SK-N-DZ (cell line): Measurements from ENCODE around the gene ME3.
"Not testable (repeated sequence)": the region's sequence is repeated elsewhere in the genome, so short reads cannot be mapped to it uniquely, and the experiment has no call there.

Experiments
- DNase-seq: peaks from one replicate; pipeline ENCODE4 v3.0.0-alpha.2; 2015; ENCODE audit warnings: low spot score

Gene ME3

DNA sequence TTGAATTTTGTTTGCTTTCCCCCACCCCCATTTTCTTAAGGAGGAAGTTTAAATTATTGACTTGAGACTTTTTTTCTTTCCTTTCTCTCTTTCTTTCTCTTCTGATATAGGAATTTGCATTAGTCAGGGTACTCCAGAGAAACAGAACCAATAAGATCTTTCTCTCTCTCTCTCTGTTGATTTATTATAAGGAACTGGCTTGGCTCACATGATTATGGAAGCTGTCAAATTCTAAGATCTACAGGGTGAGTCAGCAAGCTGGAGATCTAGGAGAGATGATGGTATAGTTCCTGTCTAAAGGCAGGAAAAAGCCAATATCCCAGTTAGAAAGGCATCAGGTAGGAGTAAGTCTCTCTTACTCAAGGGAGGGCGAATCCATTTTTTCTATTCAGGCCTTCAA lies 233.7 kb downstream of the ME3 start:
- peak; percentile 19 for DNase-seq

DNA sequence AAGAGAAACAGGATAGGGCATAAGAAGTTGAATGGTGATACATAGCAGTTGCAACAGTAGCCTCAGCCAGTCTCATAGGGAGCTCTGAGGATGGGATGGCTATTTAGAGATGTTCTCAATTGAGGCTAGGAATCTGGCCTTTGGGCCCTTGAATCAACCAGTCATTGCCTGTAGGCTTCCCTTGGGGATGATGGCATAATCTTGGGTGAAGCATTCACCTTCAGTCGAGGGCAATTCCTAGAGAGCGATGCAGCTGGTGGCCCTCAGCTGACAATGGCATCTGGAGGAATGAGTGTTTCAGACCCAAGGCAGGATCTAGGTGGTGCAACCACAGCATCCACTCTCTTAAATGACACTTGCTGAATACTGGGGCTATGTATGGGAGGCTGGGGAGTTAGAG lies 236.7 kb downstream of the ME3 start:
- DNase-seq: no peak

DNA sequence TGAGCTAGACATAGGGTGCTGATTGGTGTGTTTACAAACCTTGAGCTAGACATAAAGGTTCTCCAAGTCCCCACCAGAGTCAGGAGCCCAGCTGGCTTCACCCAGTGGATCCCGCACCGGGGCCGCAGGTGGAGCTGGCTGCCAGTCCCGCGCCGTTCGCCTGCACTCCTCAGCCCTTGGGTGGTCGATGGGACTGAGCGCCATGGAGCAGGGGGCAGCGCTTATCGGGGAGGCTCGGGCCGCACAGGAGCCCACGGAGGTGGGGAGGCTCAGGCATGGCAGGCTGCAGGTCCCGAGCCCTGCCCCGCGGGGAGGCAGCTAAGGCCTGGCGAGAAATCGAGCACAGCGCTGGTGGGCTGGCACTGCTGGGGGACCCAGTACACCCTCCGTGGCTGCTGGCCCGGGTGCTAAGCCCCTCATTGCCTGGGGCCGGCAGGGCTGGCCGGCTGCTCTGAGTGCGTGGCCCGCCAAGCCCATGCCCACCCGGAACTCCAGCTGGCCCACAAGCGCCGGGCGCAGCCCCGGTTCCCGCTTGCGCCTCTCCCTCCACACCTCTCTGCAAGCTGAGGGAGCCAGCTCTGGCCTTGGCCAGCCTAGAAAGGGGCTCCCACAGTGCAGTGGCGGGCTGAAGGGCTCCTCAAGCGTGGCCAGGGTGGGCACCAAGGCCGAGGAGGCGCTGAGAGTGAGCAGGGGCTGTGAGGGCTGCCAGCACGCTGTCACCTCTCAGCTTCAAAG lies 238.9 kb downstream of the ME3 start:
- not testable (repeated sequence) for DNase-seq

DNA sequence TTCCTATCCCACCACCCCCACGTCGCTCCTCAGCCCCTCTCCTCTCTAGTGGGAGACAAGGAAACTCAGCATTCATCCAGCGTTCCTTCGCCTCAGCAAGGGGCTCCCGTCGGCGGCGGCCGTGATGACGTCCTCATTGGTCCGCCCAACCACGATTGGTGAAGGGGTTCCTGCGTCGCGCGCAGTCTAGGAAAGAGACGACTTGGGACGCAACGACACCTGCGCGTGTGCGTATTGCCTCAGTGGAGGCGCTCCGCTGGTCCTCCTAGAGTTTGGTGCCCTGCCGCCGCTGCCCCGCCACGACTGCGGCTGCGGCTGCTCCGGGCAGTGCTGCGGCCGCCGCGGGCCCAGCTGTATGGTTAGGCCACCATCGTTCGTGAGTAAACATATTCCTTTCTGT lies 241.2 kb downstream of the ME3 start:
- no peak for DNase-seq

DNA sequence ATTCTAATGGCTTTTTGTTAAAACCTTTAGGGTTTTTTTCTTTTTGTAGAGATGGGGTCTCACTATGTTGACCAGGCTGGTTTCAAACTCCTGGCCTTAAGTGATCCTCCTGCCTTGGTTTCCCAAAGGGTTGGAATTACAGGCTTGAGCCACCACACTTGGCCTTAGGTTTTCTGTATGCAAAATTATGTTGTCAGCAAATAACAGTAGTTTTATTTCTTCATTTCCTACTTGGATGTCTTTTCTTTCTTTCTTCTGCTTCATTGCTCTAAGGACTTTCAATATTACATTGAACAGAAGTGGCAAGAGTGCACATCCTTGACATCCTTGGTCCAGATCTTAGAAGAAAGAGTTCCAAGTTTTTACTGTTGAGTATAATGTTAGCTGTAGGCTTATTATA lies 245.0 kb downstream of the ME3 start:
- DNase-seq: no peak

DNA sequence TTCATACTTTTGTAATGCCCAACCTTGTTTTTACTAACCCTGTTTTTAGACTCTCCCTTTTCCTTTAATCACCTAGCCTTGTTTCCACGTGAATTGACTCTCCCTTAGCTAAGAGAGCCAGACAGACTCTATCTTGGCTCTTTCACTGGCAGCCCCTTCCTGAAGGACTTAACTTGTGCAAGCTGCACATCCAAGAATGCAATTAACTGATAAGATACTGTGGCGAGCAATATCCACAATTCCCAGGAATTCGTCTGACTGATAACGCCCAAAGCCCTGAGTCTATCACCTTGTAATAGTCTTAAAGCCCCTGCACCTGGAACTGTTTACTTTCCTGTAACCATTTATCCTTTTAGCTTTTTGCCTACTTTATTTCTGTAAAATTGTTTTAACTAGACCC lies 248.9 kb downstream of the ME3 start:
- DNase-seq: not testable (repeated sequence)

DNA sequence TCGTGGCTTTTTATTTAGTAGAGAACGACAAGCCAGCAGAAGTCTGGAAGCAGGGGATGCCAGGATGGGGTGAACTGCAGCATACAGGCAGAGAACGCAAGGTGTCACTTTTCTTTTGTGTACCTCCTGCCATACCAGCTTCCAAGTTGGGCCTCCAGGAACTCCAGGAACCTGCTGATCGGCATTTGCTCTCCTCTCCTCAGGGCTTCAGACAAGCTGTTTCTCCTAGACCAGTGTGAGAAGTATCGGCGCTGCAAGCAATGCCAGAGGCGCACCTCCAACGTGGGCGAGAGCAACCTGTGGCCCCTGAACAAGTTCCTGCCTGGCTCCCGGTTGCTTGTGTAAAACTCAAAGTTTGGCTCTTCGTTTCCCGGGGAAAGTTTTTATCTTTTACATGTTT lies 250.0 kb downstream of the ME3 start:
- DNase-seq: no peak

DNA sequence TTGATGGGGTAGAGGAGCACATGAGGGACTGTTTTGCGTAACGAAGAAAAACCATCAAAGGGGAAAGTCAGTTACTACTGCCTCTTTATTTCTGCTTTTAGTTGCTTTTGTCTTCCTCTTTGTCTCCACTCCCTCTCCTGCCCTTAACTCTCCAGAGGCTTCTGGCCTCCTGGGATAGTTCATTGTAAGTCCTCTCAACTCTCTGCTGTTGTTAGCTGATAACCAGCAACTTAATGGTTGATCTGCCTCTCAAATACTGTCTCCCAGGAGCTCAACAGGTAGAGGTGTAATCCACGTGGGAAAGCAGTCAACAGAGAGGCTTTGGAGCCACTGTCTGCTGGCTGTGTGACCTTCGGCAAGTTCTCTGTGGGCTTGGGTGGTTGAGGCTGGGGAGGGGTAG lies 250.5 kb downstream of the ME3 start:
- no peak for DNase-seq

DNA sequence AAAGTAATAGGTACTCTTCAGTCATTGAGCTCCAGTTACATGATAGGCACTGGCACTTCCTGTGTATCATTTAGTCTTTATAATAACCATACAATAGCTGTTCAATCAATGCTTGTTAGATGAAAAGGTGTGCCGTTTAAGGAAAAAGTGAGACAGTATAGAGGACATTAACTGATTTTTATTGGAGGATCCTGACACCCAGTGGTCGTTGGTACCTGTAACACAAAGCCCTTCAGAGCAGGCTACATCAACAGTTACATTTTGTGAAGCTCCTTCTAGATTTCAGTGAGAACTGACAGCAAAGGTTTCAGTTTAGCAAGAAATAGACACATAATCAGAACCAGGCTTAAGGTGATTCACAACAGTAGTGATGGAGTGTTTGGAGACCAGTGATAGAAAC lies 253.5 kb downstream of the ME3 start:
- DNase-seq: peak; percentile 5

DNA sequence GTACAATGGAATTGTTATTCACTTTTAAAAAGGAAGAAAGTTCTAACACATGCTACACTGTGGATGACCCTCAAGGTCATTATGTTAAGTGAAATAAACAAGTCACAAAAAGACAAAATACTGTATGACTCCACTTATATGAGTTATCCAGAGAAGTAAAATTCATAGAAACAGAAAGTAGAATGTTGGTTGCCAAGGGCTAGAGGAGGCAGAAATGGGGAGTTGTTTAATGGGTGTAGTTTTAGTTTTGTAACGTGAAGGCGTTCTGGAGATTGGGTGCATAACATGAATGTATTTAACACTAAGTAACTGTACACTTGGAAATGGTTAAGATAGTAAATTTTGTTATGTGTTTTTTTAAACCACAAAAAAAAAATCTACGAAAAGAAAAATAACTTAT lies 253.9 kb downstream of the ME3 start:
- DNase-seq: no peak

DNA sequence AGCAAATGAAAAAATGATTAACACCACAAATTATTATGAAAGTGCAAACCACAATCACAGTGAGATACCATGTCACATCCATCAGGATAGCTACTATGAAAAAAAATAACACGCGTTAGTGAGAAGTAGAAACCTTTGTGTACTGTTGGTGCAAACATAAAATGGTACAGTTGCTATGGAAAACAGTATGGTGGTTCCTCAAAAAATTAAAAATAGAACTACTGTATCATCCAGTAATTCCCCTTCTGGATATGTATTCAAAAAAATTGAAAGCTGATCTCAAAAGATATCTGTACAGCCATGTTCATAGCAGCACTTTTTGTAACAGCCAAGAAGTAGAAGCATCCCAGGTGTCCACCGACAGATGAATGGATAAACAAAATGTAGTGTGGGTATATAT lies 254.3 kb downstream of the ME3 start:
- DNase-seq: no peak

DNA sequence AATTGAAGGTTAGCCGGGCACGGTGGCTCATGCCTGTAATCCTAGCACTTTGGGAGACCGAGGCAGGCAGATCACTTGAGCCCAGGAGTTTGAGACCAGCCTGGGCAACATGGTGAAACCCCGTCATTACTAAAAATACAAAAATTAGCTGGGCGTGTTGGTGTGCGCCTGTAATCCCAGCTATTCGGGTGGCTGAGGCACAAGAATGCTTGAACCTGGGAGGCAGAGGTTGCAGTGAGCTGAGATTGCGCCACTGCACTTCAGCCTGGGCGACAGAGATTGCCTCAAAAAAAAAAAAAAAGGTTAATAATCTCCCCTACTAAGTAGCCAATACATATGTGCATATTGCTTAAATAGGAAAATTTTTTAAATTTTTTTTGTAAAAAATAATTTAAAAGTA lies 255.5 kb downstream of the ME3 start:
- DNase-seq: not testable (repeated sequence)

DNA sequence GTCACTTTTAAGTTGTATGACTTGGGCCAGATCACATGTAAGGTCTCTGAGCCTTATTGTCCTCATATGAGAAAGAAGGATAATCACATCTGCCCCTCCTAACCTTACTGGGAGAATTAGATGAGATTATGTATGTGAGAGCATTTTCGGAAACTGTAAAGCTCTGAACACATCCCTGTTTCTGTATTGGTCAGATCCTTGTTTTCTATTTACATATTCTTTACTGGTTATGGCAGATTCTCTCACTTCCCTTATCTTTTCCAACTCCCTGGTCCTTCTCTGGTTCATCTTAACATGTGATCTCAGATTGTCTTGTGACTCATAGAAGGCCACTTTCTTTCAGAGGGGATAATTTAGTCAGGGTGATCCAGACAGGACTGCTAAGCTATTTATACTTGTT lies 255.9 kb downstream of the ME3 start:
- DNase-seq: no peak

DNA sequence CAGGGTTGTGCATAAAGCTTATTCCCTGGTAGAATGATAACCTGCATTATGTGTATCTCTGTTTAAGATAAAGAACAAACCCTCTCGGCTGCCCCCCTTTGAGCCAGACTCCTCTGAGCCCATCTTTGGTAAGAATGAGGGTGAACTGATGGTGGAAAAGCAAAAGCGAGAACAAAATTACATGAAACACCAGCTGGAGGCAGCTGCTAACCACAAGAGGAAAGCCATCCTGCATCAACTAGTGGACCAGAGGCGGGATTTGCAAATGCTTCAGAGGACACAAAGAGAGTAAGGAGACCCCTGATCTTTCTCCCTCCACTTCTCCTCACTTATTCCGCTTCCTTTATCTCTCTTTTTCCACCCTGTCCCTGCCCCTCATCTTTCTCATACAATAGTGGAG lies 257.4 kb downstream of the ME3 start:
- DNase-seq: no peak

DNA sequence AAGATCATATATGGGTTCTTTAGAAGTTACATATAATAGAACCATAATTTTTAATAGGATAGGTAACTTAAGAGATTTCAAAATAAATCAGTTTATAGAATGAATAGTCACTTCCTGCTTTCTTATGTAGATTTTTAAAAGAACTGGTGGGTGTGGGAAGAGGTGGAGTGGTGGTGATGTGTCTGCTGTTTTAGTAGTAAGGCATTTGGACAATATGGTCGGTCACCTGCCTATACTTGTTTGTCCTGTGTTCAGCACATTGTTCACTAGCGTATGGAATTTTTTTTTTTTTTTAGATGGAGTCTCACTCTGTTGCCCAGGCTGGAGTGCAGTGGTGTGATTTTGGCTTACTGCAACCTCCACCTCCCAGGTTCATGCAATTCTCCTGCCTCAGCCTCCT lies 258.4 kb downstream of the ME3 start:
- DNase-seq: no peak

DNA sequence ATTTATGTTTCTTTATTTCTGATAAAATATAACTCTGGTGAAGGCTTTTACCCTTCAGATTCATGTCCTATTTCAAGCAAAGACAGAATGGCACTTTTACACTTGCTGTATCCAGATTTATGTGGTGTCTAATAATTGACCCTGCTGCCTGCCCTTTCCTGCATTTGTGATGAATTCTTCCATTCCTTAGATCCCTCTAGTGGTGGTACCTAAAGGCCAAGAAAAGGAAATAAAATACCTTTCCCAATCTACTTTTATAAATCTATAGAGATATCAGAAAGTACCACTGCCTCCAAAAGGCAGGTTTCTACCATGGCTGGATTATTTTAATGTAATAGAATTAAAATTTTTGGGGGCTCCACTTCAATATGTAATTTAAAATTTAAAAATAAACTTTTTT lies 263.6 kb downstream of the ME3 start:
- DNase-seq: no peak

DNA sequence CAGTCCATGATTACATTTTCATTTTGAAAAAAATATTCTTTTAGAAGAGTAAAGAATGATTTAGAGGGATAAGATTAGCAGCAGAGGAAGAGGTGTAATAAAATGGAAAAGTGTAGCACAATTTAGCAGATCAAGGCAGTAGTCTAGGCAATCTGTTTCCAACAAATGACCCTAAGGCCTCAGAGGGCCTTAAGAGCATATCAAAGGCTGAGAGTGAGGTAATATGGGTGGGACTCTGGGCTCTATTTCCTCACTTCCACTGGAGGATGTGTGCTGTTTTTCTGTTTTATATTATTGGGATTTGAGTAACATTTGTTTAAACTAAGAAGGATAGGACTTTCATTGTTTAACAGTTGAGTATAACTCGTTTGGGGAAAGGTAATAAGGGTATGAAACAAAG lies 269.0 kb downstream of the ME3 start:
- DNase-seq: no peak

DNA sequence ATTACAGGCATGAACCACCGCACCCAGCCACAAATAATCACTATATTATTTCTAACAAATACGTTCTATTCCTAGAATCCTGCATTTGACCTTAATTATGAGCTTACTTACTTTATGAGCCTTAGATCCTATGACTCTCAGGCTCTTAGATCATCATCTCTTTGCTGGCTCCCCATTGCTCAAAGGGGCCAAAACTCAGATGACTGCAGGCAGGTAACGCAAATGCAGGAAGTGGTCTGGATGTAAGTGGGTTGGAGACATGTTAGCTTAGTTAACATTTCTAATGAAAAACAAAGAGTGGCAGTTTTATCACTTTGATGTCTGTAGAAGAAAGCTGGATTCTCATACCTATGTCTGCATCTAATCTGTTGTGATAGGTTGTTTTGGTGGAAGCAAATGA lies 274.3 kb downstream of the ME3 start:
- DNase-seq: no peak

DNA sequence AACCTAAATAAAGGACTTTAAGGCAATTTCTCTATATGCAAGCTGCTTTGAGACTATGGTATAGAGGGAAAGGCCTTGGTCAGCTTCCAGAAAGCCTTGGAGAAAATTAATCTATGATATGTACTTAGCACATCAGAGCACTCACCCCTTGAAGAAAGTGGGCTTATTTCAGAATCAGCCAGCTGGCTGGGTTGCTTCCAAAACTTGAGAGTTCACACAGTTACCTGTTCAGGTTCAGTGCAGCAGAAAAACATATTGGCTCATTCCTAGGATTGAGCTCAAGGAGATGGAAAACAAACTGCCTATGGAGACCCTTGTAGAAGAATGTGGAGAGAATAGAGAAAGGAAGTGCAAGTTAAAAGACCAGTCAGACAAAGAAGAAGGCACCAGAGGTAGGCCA lies 275.1 kb downstream of the ME3 start:
- DNase-seq: no peak

DNA sequence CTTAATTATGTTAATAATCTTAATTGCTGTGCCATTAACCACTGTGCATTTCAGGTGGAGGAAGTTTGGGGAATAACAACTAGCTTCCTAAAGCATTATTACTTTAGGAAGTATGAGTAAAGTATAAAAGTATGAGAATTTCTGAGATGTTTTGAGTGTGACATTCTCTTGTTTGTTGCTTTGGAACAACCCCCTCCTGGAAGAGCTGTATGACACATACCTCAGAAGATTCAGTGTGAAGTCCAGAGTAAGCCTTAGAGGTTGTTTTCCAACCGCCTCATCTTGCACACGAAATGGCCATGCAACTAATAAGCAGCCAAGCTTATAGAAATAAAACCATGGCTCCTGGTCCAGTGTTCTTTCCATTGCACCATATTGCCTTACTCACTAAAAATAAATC lies 276.0 kb downstream of the ME3 start:
- no peak for DNase-seq

DNA sequence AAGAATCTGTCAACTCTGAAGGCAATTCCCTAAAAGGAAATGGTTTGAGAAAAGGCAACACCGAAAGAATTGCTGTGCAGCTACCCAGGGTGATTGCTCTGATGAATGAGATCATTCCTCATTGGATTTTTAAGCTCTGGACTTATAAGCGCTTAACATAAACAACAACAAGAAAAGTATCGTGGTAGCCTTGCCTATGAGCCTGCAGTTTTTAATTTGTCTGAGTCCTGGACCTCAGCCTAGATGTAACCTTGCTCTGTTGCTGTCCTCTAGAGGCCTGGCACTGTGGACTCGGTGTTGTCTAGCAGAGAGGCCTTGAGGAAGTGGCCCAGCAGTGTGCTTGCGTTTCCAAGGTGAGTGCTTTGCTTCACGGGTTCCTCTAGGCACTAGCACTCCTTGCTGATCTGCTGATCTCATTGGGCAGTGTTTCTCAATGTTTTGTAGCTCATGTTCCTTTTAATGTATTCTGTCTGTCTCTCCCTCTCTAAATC lies 277.3 kb downstream of the ME3 start:
- no peak for DNase-seq
